A549 (cell line): ENCODE measurements around the gene ARHGEF11. TPM values are rescaled to one million over a fixed set of nuclear protein-coding genes. Genes with fewer than 3 reads are reported as not detected.

Source experiments
- ATAC-seq, 2 experiments: fragments of 200-7000 bp in 1 of 2; fragments of >200 bp in 1 of 2; cut with Nextera tagmentation in 1 of 2; cut with Tn5 transposase in 1 of 2; 3 replicates each; pipeline versions ENCODE4 v1.8.0 to v1.9.1; 2018 to 2020; ENCODE audit warnings: mild to moderate bottlenecking in 1 of 2, moderate library complexity in 1 of 2
- CTCF ChIA-PET: fragments of 300-600 bp; sonication (Branson Sonifier 250); formaldehyde crosslinking; extraction: SDS; loops from one replicate; lab custom pipeline; 2021; ENCODE audit warnings: antibody characterized with exemption, inconsistent platforms; lab: Yijun Ruan, JAX
- POLR2A ChIA-PET: fragments of 350-600 bp; formaldehyde crosslinking; extraction: SDS; loops from one replicate; lab custom pipeline; 2021; ENCODE audit warnings: antibody characterized with exemption, inconsistent platforms; lab: Yijun Ruan, JAX
- DNase-seq, 2 experiments: peaks; one replicate each; pipeline versions ENCODE4 v3.0.0 to v3.0.0-alpha.2; 2011 to 2016; ENCODE audit warnings: low read depth in 1 of 2, low spot score in 1 of 2
- FAIRE-seq: peaks from 2 replicates; lab custom pipeline; 2011; peaks lifted over from hg19 to GRCh38; lab: Jason Lieb, UNC
- H3K27ac ChIP-seq, 2 experiments: fragments of >200 bp; sonication (Bioruptor Twin); formaldehyde crosslinking; 3 replicates each; pipeline ENCODE4 v1.5.1; 2016 to 2017
- H3K4me1 ChIP-seq: fragments of >200 bp; sonication (Bioruptor Twin); formaldehyde crosslinking; 3 replicates; pipeline ENCODE4 v1.6.1; 2016
- H3K4me2 ChIP-seq: fragments of >200 bp; sonication (Bioruptor Twin); formaldehyde crosslinking; 3 replicates; pipeline ENCODE4 v1.6.1; 2016
- H3K4me3 ChIP-seq: fragments of >200 bp; sonication (Bioruptor Twin); formaldehyde crosslinking; 3 replicates; pipeline ENCODE4 v1.5.1; 2016
- H3K9me3 ChIP-seq: fragments of >200 bp; sonication (Bioruptor Twin); formaldehyde crosslinking; 3 replicates; pipeline ENCODE4 v1.6.1; 2016
- ATOH8 ChIP-seq: fragments of 250-450 bp; sonication (Bioruptor Pico); IDR thresholded peaks from 2 replicates; pipeline ENCODE4 v1.5.0; 2020; ENCODE audit warnings: low read depth, mild to moderate bottlenecking, moderate library complexity
- BHLHE40 ChIP-seq: IDR thresholded peaks from 2 replicates; pipeline ENCODE4 v1.6.1; 2012; ENCODE audit warnings: low read depth, low read length, inconsistent platforms
- CEBPB ChIP-seq, 2 experiments: fragments of >200 bp in 1 of 2; sonication (Bioruptor Twin) in 1 of 2; formaldehyde crosslinking in 1 of 2; IDR thresholded peaks; 2 replicates each; pipeline ENCODE4 v1.6.1; 2012 to 2016
- CHD2 ChIP-seq: fragments of 150-350 bp; IDR thresholded peaks from 2 replicates; pipeline ENCODE4 v1.6.1; 2014; ENCODE audit warnings: low read length; ENCODE audit not compliant: partially characterized antibody
- FOXS1 ChIP-seq: fragments of 250-450 bp; sonication (Bioruptor Pico); IDR thresholded peaks from 2 replicates; pipeline ENCODE4 v1.5.0; 2020; ENCODE audit warnings: mild to moderate bottlenecking, moderate library complexity
- HDAC2 ChIP-seq: fragments of 200-600 bp; sonication (generic); IDR thresholded peaks from 2 replicates; pipeline ENCODE4 v1.6.1; 2016
- HOXA7 ChIP-seq: fragments of 250-450 bp; sonication (Bioruptor Pico); IDR thresholded peaks from 2 replicates; pipeline ENCODE4 v1.5.0; 2020; ENCODE audit warnings: mild to moderate bottlenecking, moderate library complexity
- HOXB13 ChIP-seq: fragments of 250-450 bp; sonication (Bioruptor Pico); IDR thresholded peaks from 2 replicates; pipeline ENCODE4 v1.5.0; 2020; ENCODE audit warnings: low read depth, mild to moderate bottlenecking, moderate library complexity
- HOXB5 ChIP-seq: fragments of 250-450 bp; sonication (Bioruptor Pico); IDR thresholded peaks from 2 replicates; pipeline ENCODE4 v1.5.0; 2020; ENCODE audit warnings: mild to moderate bottlenecking, moderate library complexity
- JUN ChIP-seq, 2 experiments: fragments of >200 bp; sonication (Bioruptor Twin); formaldehyde crosslinking; IDR thresholded peaks; 2 replicates in 1 of 2; 3 replicates in 1 of 2; pipeline ENCODE4 v1.6.1; 2016 to 2017
- MYC ChIP-seq: IDR thresholded peaks from 2 replicates; pipeline ENCODE4 v1.6.1; 2012; ENCODE audit warnings: mild to moderate bottlenecking, inconsistent platforms, low read length, improper control_type of control experiment, borderline replicate concordance
- NFE2L2 ChIP-seq: fragments of 150-350 bp; conservative IDR thresholded peaks from 2 replicates; pipeline ENCODE4 v1.6.1; 2014; ENCODE audit warnings: low read length
- PBX3 ChIP-seq: IDR thresholded peaks from 2 replicates; pipeline ENCODE4 v1.6.1; 2012
- PHF8 ChIP-seq: fragments of 200-600 bp; sonication (generic); IDR thresholded peaks from 2 replicates; pipeline ENCODE4 v1.6.1; 2016; ENCODE audit warnings: low read depth, mild to moderate bottlenecking, antibody characterized with exemption, moderate library complexity, borderline replicate concordance
- RARB ChIP-seq: fragments of 250-450 bp; sonication (Bioruptor Pico); IDR thresholded peaks from 2 replicates; pipeline ENCODE4 v1.8.0; 2021; ENCODE audit warnings: mild to moderate bottlenecking, moderate library complexity
- RCOR1 ChIP-seq: fragments of 150-350 bp; IDR thresholded peaks from 2 replicates; pipeline ENCODE4 v1.6.1; 2014; ENCODE audit warnings: antibody characterized with exemption, low read length, low read depth
- REST ChIP-seq: fragments of 200-600 bp; sonication (generic); IDR thresholded peaks from 2 replicates; pipeline ENCODE4 v1.6.1; 2016; ENCODE audit warnings: antibody characterized with exemption, mild to moderate bottlenecking, moderate library complexity
- RFX5 ChIP-seq: fragments of 450-650 bp; IDR thresholded peaks from 2 replicates; pipeline ENCODE4 v1.7.1; 2014; ENCODE audit warnings: antibody characterized with exemption, mild to moderate bottlenecking, moderate library complexity
- TFCP2L1 ChIP-seq: fragments of 250-450 bp; sonication (Bioruptor Pico); IDR thresholded peaks from 2 replicates; pipeline ENCODE4 v1.5.0; 2021; ENCODE audit warnings: mild to moderate bottlenecking
- TP53 ChIP-seq: fragments of 250-450 bp; sonication (Bioruptor Pico); IDR thresholded peaks from 2 replicates; pipeline ENCODE4 v1.5.0; 2021; ENCODE audit warnings: mild to moderate bottlenecking, moderate library complexity
- USF2 ChIP-seq: fragments of 450-650 bp; IDR thresholded peaks from 2 replicates; pipeline ENCODE4 v1.6.1; 2014; ENCODE audit warnings: antibody characterized with exemption
- WGBS: methylation state at CpG from one replicate; pipeline ENCODE4 v1.1.6; 2017; ENCODE audit errors: missing lambda C conversion rate; 5-methylcytosine and 5-hydroxymethylcytosine counted together
- polyA plus RNA-seq, 4 experiments: library from polyadenylated mRNA; depleted of rRNA in 3 of 4; stranded (reverse); fragments of >200 nt; fragmentation: RNase III in 1 of 4; extraction: RNeasy Plus Mini Kit Qiagen cat#74134 plus additional on column Dnase treatment in 1 of 4; gene quantifications; 2 replicates in 3 of 4; 3 replicates in 1 of 4; pipeline ENCODE4 v1.2.3, GENCODE V29; 2011 to 2017

The ARHGEF11 gene
- polyA plus RNA-seq, 2 of the 4 experiments (the other 2 are of a cell fraction), result 15.7 to 17.1 TPM

- Histone ChIP-seq H3K4me3 (no peak overlapping the region), H3K4me1 (no peaks in the 10 kb centered on the region), H3K4me2 (no peak overlapping the region), H3K9me3 (no peaks in the 10 kb centered on the region), H3K27ac (no peak overlapping the region)
- CTCF ChIA-PET, result interaction anchor here (1.3 kb wide), 1 partner anchor 119 kb away, joined by 3 read pairs; no protein-coding TSS in a partner anchor
- ATAC-seq (no peak), DNase-seq (no peak), FAIRE-seq (no peak)
- POLR2A ChIA-PET, result no interaction called here
- TF ChIP-seq CHD2 (no peak), HOXB13 (no peak)
- WGBS, result 73% methylated on average over 3 of the region's 3 CpGs
Measured at GRCh38 chr1:156957634-156958033, 87.9 kb downstream of the ARHGEF11 start.

GRCh38 chr1:156956333-156956732 lies 89.2 kb downstream of the ARHGEF11 start:
- POLR2A ChIA-PET, result no interaction called here
- H3K4me2 ChIP-seq, result no peak overlapping the region

GRCh38 chr1:156953571-156953970 lies 92.0 kb downstream of the ARHGEF11 start:
- Histone ChIP-seq H3K27ac (no peak overlapping the region), H3K9me3 (no peaks in the 10 kb centered on the region), H3K4me3 (no peak overlapping the region), H3K4me2 (no peak overlapping the region), H3K4me1 (no peaks in the 10 kb centered on the region)
- ChIA-PET CTCF (interaction anchor here (1.6 kb wide), 1 partner anchor 16 kb away, joined by 4 read pairs; no protein-coding TSS in a partner anchor), POLR2A (no interaction called here)
- DNase-seq (no peak), ATAC-seq (no peak), FAIRE-seq (no peak)
- no peak for TF ChIP-seq RCOR1
- WGBS, result 91% methylated on average over 2 of the region's 2 CpGs

More at GRCh38 chr1:156956333-156956732, 89.2 kb downstream of the ARHGEF11 start:
- DNase-seq, result no peak
- no peak for FAIRE-seq
- CTCF ChIA-PET, result interaction anchor here (1.1 to 1.4 kb wide), 3 partner anchors 9 to 267 kb away, joined by 3 to 4 read pairs (median 4); no protein-coding TSS in a partner anchor
- H3K4me3 ChIP-seq, result no peak overlapping the region
- no peaks in the 10 kb centered on the region for H3K4me1 ChIP-seq
- 86% methylated on average over 10 of the region's 10 CpGs for WGBS
- no peak overlapping the region for H3K27ac ChIP-seq
- no peaks in the 10 kb centered on the region for H3K9me3 ChIP-seq
- ATAC-seq, result no peak
- TF ChIP-seq TP53 (CRISPR knock-in tag) (no peak), PBX3 (no peak), HOXB5 (CRISPR knock-in tag) (no peak), ATOH8 (CRISPR knock-in tag) (no peak), CEBPB (IDR thresholded peaks at IDR 0.05) (no peak), HDAC2 (no peak), JUN (IDR thresholded peaks at IDR 0.05) (no peak), USF2 (no peak), FOXS1 (no peak), RFX5 (no peak), RARB (CRISPR knock-in tag) (no peak), NFE2L2 (no peak), TFCP2L1 (CRISPR knock-in tag) (no peak)

GRCh38 chr1:156951371-156951770 lies 94.2 kb downstream of the ARHGEF11 start:
- no peak overlapping the region for H3K4me2 ChIP-seq
- TF ChIP-seq CEBPB (IDR thresholded peaks at IDR 0.05), result no peak
- TF ChIP-seq HOXB13, result no peak
- no peak for TF ChIP-seq REST
- TF ChIP-seq BHLHE40, result no peak
- no peak for TF ChIP-seq HOXA7 (CRISPR knock-in tag)
- no peak for TF ChIP-seq TP53 (CRISPR knock-in tag)
- TF ChIP-seq USF2, result no peak
- no peak for TF ChIP-seq RARB (CRISPR knock-in tag)
- no peak for TF ChIP-seq MYC
- no peak for TF ChIP-seq PHF8
- TF ChIP-seq, all 56 proteins: peak for 0
- DNase-seq, result no peak
- ChIA-PET CTCF (interaction anchor here (1.3 to 2.3 kb wide), 2 partner anchors 8 to 59 kb away, joined by 3 to 10 read pairs; no protein-coding TSS in a partner anchor), POLR2A (no interaction called here)
- no peak overlapping the region for H3K27ac ChIP-seq
- no peaks in the 10 kb centered on the region for H3K4me1 ChIP-seq
- no peak overlapping the region for H3K4me3 ChIP-seq
- 94% methylated on average over 5 of the region's 5 CpGs for WGBS
- no peaks in the 10 kb centered on the region for H3K9me3 ChIP-seq
- no peak for FAIRE-seq
- no peak for ATAC-seq
